GM12891 (cell line): ENCODE data around the gene TMEM184C.

Source experiments
- DNase-seq: peaks from one replicate; pipeline ENCODE4 v3.0.0; 2011; ENCODE audit warnings: low spot score; ENCODE audit not compliant: insufficient read length
- FAIRE-seq: peaks from 2 replicates; lab custom pipeline; 2011; peaks lifted over from hg19 to GRCh38; lab: Jason Lieb, UNC
- PAX5 ChIP-seq: IDR thresholded peaks from 2 replicates; pipeline ENCODE4 v1.6.1; 2011; ENCODE audit warnings: low read length, moderate library complexity, mild to moderate bottlenecking; ENCODE audit not compliant: insufficient read depth, severe bottlenecking
- POLR2A ChIP-seq: IDR thresholded peaks from 2 replicates; pipeline ENCODE4 v1.6.1; 2011; ENCODE audit warnings: low read depth, low read length, control low read depth
- POLR2AphosphoS5 ChIP-seq: IDR thresholded peaks from 2 replicates; pipeline ENCODE4 v1.6.1; 2011; ENCODE audit warnings: low read depth, low read length, control low read depth
- POU2F2 ChIP-seq: IDR thresholded peaks from 2 replicates; pipeline ENCODE4 v1.6.1; 2011; ENCODE audit warnings: low read depth, mild to moderate bottlenecking, control low read depth, low read length, moderate library complexity
- SPI1 ChIP-seq: IDR thresholded peaks from 2 replicates; pipeline ENCODE4 v1.6.1; 2011; ENCODE audit warnings: low read depth, low read length, control low read depth
- TAF1 ChIP-seq: IDR thresholded peaks from 2 replicates; pipeline ENCODE4 v1.6.1; 2011; ENCODE audit warnings: low read depth, low read length, control low read depth

TMEM184C gene

DNA sequence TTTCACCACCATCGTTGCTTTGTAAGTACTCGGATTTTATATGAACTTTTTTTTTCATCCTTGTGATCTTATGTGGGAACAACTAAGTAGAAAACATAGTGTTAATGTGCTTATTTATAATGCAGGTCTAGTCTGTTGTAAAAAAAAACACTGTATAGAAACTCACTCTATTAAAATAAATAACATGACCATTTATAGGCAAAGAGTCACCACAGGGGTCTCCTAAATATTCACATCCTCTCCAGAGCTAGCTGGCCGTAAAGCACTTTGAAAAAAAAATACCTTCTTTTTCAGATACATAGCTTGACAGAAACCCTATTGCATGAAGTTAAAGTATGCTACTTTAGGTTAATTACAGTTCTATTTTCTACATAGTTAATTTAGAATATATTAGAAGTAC, 11.2 kb downstream of the TMEM184C start:
- DNase-seq (no peak), FAIRE-seq (no peak)
- no peak for TF ChIP-seq POLR2A
- no peak for TF ChIP-seq POU2F2
- no peak for TF ChIP-seq SPI1
- TF ChIP-seq PAX5 = no peak
- no peak for TF ChIP-seq POLR2AphosphoS5
- TF ChIP-seq TAF1 = no peak

DNA sequence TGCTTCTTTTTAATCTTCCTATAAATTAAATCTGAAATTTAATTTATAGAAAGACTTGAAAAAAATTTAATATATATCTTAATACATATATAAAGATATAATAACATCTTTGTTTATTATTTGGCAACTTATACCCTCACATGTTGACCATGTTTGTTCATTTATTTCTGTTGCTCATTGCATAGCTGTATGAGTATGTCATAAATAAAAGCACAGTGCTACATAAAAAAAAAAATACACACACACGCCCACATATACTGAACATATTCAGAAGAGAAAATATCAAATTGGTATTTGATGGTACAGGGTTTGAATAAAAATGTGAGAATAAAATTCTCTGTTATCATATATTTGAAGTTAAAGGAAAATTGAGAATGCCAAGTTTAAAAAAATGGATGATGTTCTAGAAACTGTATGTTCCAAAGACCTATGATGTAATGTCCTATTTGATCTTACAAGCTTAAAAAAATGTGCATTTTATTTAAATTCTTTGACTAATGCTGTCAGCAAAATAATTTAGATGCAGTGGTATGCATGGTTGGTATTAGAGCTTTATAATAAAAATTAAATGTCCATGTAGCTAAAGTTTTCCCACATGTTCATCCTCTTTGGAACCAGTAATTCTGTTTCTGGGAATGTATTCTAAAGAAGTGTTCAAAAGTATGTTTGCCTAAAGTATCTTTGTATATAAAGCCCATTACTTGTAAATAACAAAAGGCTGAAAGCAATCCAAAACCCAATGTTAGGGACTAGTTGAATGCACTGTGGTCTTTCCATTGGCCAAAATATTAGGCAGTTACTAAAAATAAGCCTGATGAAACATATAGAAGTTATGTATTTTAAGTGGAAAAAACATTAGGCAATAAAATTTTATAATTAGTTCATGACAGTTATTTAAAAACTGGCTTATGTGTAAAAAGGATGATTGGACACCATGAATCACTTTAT, 12.9 kb downstream of the TMEM184C start:
- DNase-seq (no peak), FAIRE-seq (no peak)
- TF ChIP-seq PAX5 (no peak), POLR2A (no peak), POLR2AphosphoS5 (no peak), TAF1 (no peak), SPI1 (no peak), POU2F2 (no peak)

- FAIRE-seq = no peak
- no peak for DNase-seq
- TF ChIP-seq POLR2A = no peak
- no peak for TF ChIP-seq POU2F2
- no peak for TF ChIP-seq TAF1
- TF ChIP-seq SPI1 = no peak
- no peak for TF ChIP-seq PAX5
- no peak for TF ChIP-seq POLR2AphosphoS5
These were observed 15.9 kb downstream of the TMEM184C start for GRCh38 chr4:147633113-147633512.

- FAIRE-seq = no peak
- TF ChIP-seq TAF1 (no peak), SPI1 (no peak), POLR2AphosphoS5 (no peak), POLR2A (no peak), POU2F2 (no peak), PAX5 (no peak)
- no peak for DNase-seq
These were observed 16.4 kb downstream of the TMEM184C start for GRCh38 chr4:147633643-147634042.

- no peak for DNase-seq
- FAIRE-seq = no peak
- TF ChIP-seq TAF1 (no peak), SPI1 (no peak), POU2F2 (no peak), POLR2A (no peak), PAX5 (no peak), POLR2AphosphoS5 (no peak)
These were observed 18.2 kb downstream of the TMEM184C start for GRCh38 chr4:147635348-147635747.

- no peak for FAIRE-seq
- TF ChIP-seq POLR2A (no peak), PAX5 (no peak), POU2F2 (no peak), SPI1 (no peak), TAF1 (no peak), POLR2AphosphoS5 (no peak)
- DNase-seq = no peak
These were observed 21.2 kb downstream of the TMEM184C start for GRCh38 chr4:147638365-147638764.

DNA sequence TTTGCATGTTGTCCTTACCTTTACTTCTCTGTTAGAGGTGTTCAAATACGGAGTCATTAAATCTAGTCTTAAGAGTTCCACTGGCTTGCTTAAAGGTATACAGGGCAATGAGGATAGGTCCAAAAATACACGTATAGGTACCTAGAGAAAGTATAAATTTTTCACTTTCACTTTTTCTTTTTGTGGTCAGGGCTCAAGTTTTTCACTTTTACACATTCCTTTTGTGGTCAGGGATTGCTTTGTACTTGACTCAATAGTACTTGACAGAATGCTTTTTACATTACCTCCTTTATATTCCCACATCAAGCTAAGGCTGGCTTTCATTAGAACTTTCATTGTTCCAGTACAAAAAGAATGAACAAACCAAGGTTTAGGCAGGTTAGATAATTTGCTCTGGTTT, 21.7 kb downstream of the TMEM184C start:
- FAIRE-seq (no peak), DNase-seq (no peak)
- TF ChIP-seq POLR2AphosphoS5 (no peak), SPI1 (no peak)

GRCh38 chr4:147639388-147639787, 22.2 kb downstream of the TMEM184C start:
- DNase-seq (no peak), FAIRE-seq (no peak)
- TF ChIP-seq POLR2AphosphoS5 (no peak), POU2F2 (no peak)

- FAIRE-seq = no peak
- DNase-seq = no peak
- TF ChIP-seq PAX5 (no peak), TAF1 (no peak), POLR2A (no peak), SPI1 (no peak)
These were observed 23.1 kb downstream of the TMEM184C start for GRCh38 chr4:147640331-147640730.

- FAIRE-seq (no peak), DNase-seq (no peak)
- TF ChIP-seq PAX5 (no peak), SPI1 (no peak), TAF1 (no peak), POLR2AphosphoS5 (no peak), POU2F2 (no peak), POLR2A (no peak)
These were observed 26.4 kb downstream of the TMEM184C start for GRCh38 chr4:147643616-147644015.
